Measurements from ENCODE around the gene LRRC3. TPM values are rescaled to one million over a fixed set of nuclear protein-coding genes. Genes with fewer than 3 reads are reported as not detected.

LRRC3 gene
- total and polyA plus RNA-seq, 2 of the 8 experiments (the other 6 are each of a cell fraction or from before 2014, with no cell fraction given): 3.1 to 5.4 TPM

DNA sequence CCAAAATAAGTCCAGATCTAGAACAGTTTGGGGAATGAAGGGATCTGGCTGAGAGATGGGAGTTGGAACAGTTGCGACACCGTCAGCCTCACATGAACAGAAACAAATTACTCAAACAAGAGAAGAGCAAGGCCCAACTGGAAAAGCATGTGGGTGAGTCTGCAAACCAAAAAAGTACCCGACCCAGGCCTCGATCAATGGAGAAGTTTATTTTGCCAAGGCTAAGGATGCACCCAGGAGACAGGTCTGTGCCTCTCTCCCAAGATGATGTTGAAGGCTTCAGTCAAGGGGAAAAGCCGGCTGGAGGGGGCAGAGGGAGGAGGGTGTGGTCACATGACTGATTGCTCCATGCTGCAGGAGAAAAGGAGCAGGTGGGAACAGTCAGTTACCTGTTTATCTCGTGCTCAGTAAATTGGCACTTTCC, 42.4 kb downstream of the LRRC3 start:
- Histone ChIP-seq H2BK15ac (ENCODE audit: low read length) (no peak overlapping the region), H4K5ac (ENCODE audit: insufficient read length, low read depth, low read length) (no peak overlapping the region), H3K4ac (replicated peaks; ENCODE audit: insufficient read length, low read depth, low read length) (no peak overlapping the region), H4K8ac (ENCODE audit: extremely low read depth, insufficient read depth, low read length) (no peak overlapping the region), H3K23ac (ENCODE audit: insufficient read length) (no peak overlapping the region), H2AFZ (ENCODE audit: low read length) (no peak overlapping the region), H3K4me2 (ENCODE audit: insufficient read depth in 1 of 2, low read depth in 2 of 2, low read length in 2 of 2) (no peak overlapping the region), H3K36me3 (ENCODE audit: control insufficient read depth in 2 of 4, insufficient read depth in 4 of 4, low read length in 3 of 4) (peaks cover 0 to 8% (median 4%) of the 10 kb centered on the region in 4 experiments; a peak in 1 of 8 replicates), H3K79me2 (ENCODE audit: control insufficient read depth in 1 of 2, insufficient read depth in 2 of 2, low read length in 2 of 2) (0 out of 4 replicates have a peak, but pooled peaks cover 0 to 8% of the 10 kb centered on the region in 2 experiments), H3K14ac (ENCODE audit: insufficient read length) (no peak overlapping the region), H3K27ac (ENCODE audit: low read depth, low read length) (no peak overlapping the region), H3K4me1 (replicated peaks in 1 of 4; ENCODE audit: control insufficient read depth in 3 of 4, insufficient read depth in 4 of 4, low read length in 3 of 4) (peaks cover 0 to 21% (median 8%) of the 10 kb centered on the region in 4 experiments; a peak in 5 of 7 replicates), H2BK120ac (replicated peaks; ENCODE audit: low read depth, low read length) (no peak overlapping the region), H2BK12ac (ENCODE audit: low read depth, low read length) (no peak overlapping the region), H3K23me2 (ENCODE audit: low read depth, low read length) (0 out of 2 replicates have a peak, but pooled peaks cover 2% of the 10 kb centered on the region), H3K27me3 (replicated peaks in 1 of 4; ENCODE audit: control insufficient read depth in 3 of 4, extremely low read depth in 1 of 4, insufficient read depth in 3 of 4, low read length in 3 of 4) (no peaks in the 10 kb centered on the region; a peak in 1 of 7 replicates), H3K4me3 (ENCODE audit: extremely low read depth in 1 of 4, insufficient read depth in 2 of 4, low read depth in 3 of 4, low read length in 4 of 4) (no peak overlapping the region), H3K79me1 (ENCODE audit: low read depth, low read length) (no peaks in the 10 kb centered on the region; the same call in 1 of the 2 replicates), H3K18ac (ENCODE audit: extremely low read depth, low read length) (peak overlapping the region; percentile 63; the same call in 1 of the 2 replicates), H2BK20ac (ENCODE audit: low read length) (no peak overlapping the region), H2BK5ac (ENCODE audit: low read depth, low read length) (no peak overlapping the region; the same call in 1 of the 2 replicates), H3K56ac (replicated peaks; ENCODE audit: insufficient read length, low read depth, low read length) (no peak overlapping the region), H4K91ac (replicated peaks; ENCODE audit: insufficient read length, low read length) (no peak overlapping the region), H2AK5ac (ENCODE audit: low read depth, low read length) (no peak overlapping the region), H3K9me3 (ENCODE audit: insufficient read depth in 2 of 2, low read depth in 1 of 2, low read length in 1 of 2) (peaks cover 3 to 5% of the 10 kb centered on the region in 2 experiments; a peak in 1 of 4 replicates), H4K20me1 (replicated peaks in 1 of 2; ENCODE audit: control insufficient read depth in 1 of 2, insufficient read depth in 2 of 2, low read length in 2 of 2) (no peaks in the 10 kb centered on the region), H3K9ac (replicated peaks in 1 of 4; ENCODE audit: extremely low read depth in 1 of 4, low read depth in 3 of 4, low read length in 3 of 4) (no peak overlapping the region)
- FAIRE-seq (no peak), DNase-seq (ENCODE audit: low read depth in 1 of 2, low spot score in 2 of 2) (no peak)
- WGBS, 2 experiments (ENCODE audit: extremely low coverage in 1 of 2, insufficient coverage in 1 of 2, insufficient read length in 1 of 2, insufficient replicate concordance in 2 of 2, low coverage in 1 of 2, low lambda C conversion rate in 2 of 2, missing lambda C conversion rate in 1 of 2): 83% methylated on average over 6 of the region's 6 CpGs; no CpG with 5 or more reads in 1 of the 2 experiments
- ChIA-PET CTCF (ENCODE audit: partially characterized antibody) (interaction anchor here (0.8 to 3.0 kb wide), 3 partner anchors 8 to 14 kb away, joined by 3 to 12 read pairs (median 6); no protein-coding TSS in a partner anchor), POLR2A (ENCODE audit: partially characterized antibody) (interaction anchor here (4.4 kb wide), 1 partner anchor 12 kb away, joined by 14 read pairs; no protein-coding TSS in a partner anchor)
- TF ChIP-seq MAFK (IDR thresholded peaks at IDR 0.05; ENCODE audit: low read depth, low read length) (no peak), EGR1 (IDR thresholded peaks at IDR 0.05; ENCODE audit: borderline replicate concordance, low read depth, low read length) (no peak), TCF12 (IDR thresholded peaks at IDR 0.05; ENCODE audit: low read depth, low read length) (no peak), RXRA (IDR thresholded peaks at IDR 0.05; ENCODE audit: insufficient read depth, low read depth, low read length) (no peak), KDM1A (IDR thresholded peaks at IDR 0.05; ENCODE audit: borderline replicate concordance, low read length) (no peak), TAF7 (optimal IDR thresholded peaks at IDR 0.05; ENCODE audit: borderline replicate concordance, low read depth, low read length) (no peak), GABPA (IDR thresholded peaks at IDR 0.05; ENCODE audit: borderline replicate concordance, insufficient read depth, low read length) (no peak), JUN (IDR thresholded peaks at IDR 0.05; ENCODE audit: low read depth, low read length) (no peak), SP1 (IDR thresholded peaks at IDR 0.05; ENCODE audit: low read depth, low read length) (no peak)
- TF ChIP-seq, protein P1, sequence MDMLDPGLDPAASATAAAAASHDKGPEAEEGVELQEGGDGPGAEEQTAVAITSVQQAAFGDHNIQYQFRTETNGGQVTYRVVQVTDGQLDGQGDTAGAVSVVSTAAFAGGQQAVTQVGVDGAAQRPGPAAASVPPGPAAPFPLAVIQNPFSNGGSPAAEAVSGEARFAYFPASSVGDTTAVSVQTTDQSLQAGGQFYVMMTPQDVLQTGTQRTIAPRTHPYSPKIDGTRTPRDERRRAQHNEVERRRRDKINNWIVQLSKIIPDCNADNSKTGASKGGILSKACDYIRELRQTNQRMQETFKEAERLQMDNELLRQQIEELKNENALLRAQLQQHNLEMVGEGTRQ (IDR thresholded peaks at IDR 0.05; ENCODE audit: low read length): peak; percentile 49; the same call in 1 of the 2 replicates
- TF ChIP-seq, protein P2, sequence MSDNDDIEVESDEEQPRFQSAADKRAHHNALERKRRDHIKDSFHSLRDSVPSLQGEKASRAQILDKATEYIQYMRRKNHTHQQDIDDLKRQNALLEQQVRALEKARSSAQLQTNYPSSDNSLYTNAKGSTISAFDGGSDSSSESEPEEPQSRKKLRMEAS (IDR thresholded peaks at IDR 0.05): peak; percentile 49; the same call in 1 of the 2 replicates

Data from H1 (cell line).